Measurements from ENCODE around the gene ZNF821.
"Not testable (repeated sequence)": the region's sequence is repeated elsewhere in the genome, so short reads cannot be mapped to it uniquely, and the experiment has no call there.

The ZNF821 gene

GRCh38 chr16:71855937-71856662 lies 27.9 kb downstream of the ZNF821 start:
- DNase-seq = peak; percentile 19 to 56

GRCh38 chr16:71854369-71854948 lies 29.5 kb downstream of the ZNF821 start:
- no peak for DNase-seq

- peak in 1 of 2 donors; percentile 27 for DNase-seq
Measured at GRCh38 chr16:71853413-71853812, 30.6 kb downstream of the ZNF821 start.

- no peak for DNase-seq
Measured at GRCh38 chr16:71852561-71852960, 31.4 kb downstream of the ZNF821 start.

GRCh38 chr16:71852158-71852557 lies 31.8 kb downstream of the ZNF821 start:
- no peak for DNase-seq

- DNase-seq = no peak
Measured at GRCh38 chr16:71851746-71852145, 32.2 kb downstream of the ZNF821 start.

- DNase-seq = no peak
Measured at GRCh38 chr16:71848622-71849021, 35.4 kb downstream of the ZNF821 start.

- no peak for DNase-seq
Measured at GRCh38 chr16:71847096-71847495, 36.9 kb downstream of the ZNF821 start.

GRCh38 chr16:71846431-71846830 lies 37.6 kb downstream of the ZNF821 start:
- DNase-seq = peak; percentile 12 to 16

- peak; percentile 95 for DNase-seq
Measured at GRCh38 chr16:71845639-71846430, 38.1 kb downstream of the ZNF821 start, which contains the start of gene ATXN1L. ATXN1L (plus strand) TSS chr16:71845976; CDS start chr16:71849741, 3,765 bp downstream.

GRCh38 chr16:71843572-71843971 lies 40.4 kb downstream of the ZNF821 start:
- no peak for DNase-seq

GRCh38 chr16:71840052-71840451 lies 43.9 kb downstream of the ZNF821 start:
- no peak for DNase-seq

GRCh38 chr16:71837150-71837549 lies 46.8 kb downstream of the ZNF821 start:
- no peak for DNase-seq

- DNase-seq = no peak
Measured at GRCh38 chr16:71834291-71834690, 49.7 kb downstream of the ZNF821 start.

- not testable (repeated sequence) for DNase-seq
Measured at GRCh38 chr16:71832112-71832511, 51.9 kb downstream of the ZNF821 start.

GRCh38 chr16:71831698-71832097 lies 52.3 kb downstream of the ZNF821 start:
- DNase-seq = not testable (repeated sequence)

GRCh38 chr16:71830359-71830758 lies 53.6 kb downstream of the ZNF821 start:
- no peak for DNase-seq

GRCh38 chr16:71826533-71827017 lies 57.4 kb downstream of the ZNF821 start:
- no peak for DNase-seq

GRCh38 chr16:71817155-71817500 lies 66.9 kb downstream of the ZNF821 start:
- DNase-seq = not testable (repeated sequence)

- peak in 1 of 2 donors; percentile 27 for DNase-seq
Measured at GRCh38 chr16:71811261-71811803, 72.7 kb downstream of the ZNF821 start.

GRCh38 chr16:71810155-71810530 lies 73.8 kb downstream of the ZNF821 start:
- peak in 1 of 2 donors; percentile 29 for DNase-seq
